GM21825 (cell line): ENCODE measurements around the gene KMT2B.
A peak's percentile ranks its signal among the peaks of the same experiment; 100 is the strongest.
"Not testable (repeated sequence)": the region's sequence is repeated elsewhere in the genome, so short reads cannot be mapped to it uniquely, and the experiment has no call there.

ENCODE experiments used
- ATAC-seq: cut with Tn5 transposase; IDR thresholded peaks from one replicate; pipeline ENCODE4 v1.9.1; 2021; ENCODE audit warnings: mild to moderate bottlenecking, moderate library complexity; ENCODE audit not compliant: unreplicated experiment

Gene KMT2B

GRCh38 chr19:35710784-35711723 is 6.7 kb upstream of the KMT2B start:
- ATAC-seq: no peak

GRCh38 chr19:35712567-35713505 is 5.0 kb upstream of the KMT2B start:
- no peak for ATAC-seq

GRCh38 chr19:35713506-35713850 is 4.3 kb upstream of the KMT2B start:
- no peak for ATAC-seq

- no peak for ATAC-seq
These were observed 3.8 kb upstream of the KMT2B start for GRCh38 chr19:35713904-35714495.

GRCh38 chr19:35714601-35715354 is 3.0 kb upstream of the KMT2B start:
- no peak for ATAC-seq

GRCh38 chr19:35715355-35715809 is 2.4 kb upstream of the KMT2B start:
- no peak for ATAC-seq

GRCh38 chr19:35715981-35716800 is 1.6 kb upstream of the KMT2B start:
- ATAC-seq: no peak

GRCh38 chr19:35716801-35717664 is 770 bp upstream of the KMT2B start:
- peak; percentile 48 for ATAC-seq

- ATAC-seq: peak; percentile 4
These were observed 690 bp downstream of the KMT2B start for GRCh38 chr19:35718345-35719041.

GRCh38 chr19:35719402-35720162 is 1.8 kb downstream of the KMT2B start:
- no peak for ATAC-seq

- ATAC-seq: no peak
These were observed 2.3 kb downstream of the KMT2B start for GRCh38 chr19:35720163-35720524.

- no peak for ATAC-seq
These were observed 2.8 kb downstream of the KMT2B start for GRCh38 chr19:35720648-35721047.

- no peak for ATAC-seq
These were observed 3.6 kb downstream of the KMT2B start for GRCh38 chr19:35721374-35721773.

GRCh38 chr19:35722461-35722860 is 4.7 kb downstream of the KMT2B start:
- no peak for ATAC-seq

- no peak for ATAC-seq
These were observed 5.1 kb downstream of the KMT2B start for GRCh38 chr19:35722897-35723296.

GRCh38 chr19:35723671-35724070 is 5.9 kb downstream of the KMT2B start:
- ATAC-seq: no peak

GRCh38 chr19:35724132-35724531 is 6.3 kb downstream of the KMT2B start:
- ATAC-seq: not testable (repeated sequence)
